HG02571 (cell line): ENCODE data around the gene CNTNAP2.

Source experiments
- ATAC-seq: cut with Tn5 transposase; IDR thresholded peaks from one replicate; pipeline ENCODE4 v1.9.1; 2021; ENCODE audit warnings: mild to moderate bottlenecking, moderate library complexity; ENCODE audit not compliant: unreplicated experiment

The CNTNAP2 gene

DNA sequence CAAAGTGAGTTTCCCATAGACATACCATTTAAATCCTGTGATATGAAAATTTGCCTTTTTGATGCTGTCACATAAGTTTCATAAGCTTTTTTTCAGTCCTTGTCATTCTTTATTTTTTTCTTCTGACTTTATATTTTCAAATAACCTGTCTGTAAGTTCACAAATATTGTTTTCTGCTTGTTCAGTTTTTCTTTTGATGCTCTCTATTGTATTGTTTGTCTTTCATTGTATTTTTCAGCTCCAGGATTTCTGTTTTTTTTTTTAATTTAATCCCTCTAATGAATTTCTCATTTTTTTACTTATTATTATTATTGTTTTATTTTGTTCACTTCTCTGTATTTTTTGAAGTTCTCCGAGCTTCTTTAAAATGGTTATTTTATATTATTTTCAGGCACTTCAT is 623.4 kb downstream of the CNTNAP2 start:
- no peak for ATAC-seq

DNA sequence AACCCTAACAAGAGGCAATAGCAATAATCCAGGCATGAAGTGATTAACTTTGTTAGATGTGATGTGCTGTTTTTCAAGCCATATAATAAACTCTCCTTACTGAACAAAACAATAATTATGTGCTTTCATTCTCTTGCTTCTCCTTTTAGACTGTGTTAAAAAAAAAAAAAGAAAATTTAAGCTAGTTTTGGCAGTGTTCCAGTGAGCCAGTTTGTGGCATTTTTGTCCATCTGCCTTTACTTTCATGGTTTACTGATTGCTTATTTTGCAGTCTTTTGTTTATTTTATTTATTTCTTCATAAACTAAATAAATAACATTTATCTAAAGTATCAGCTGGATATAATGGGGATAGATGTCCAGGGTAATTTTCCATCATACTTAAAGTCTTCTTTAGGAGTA is 625.3 kb downstream of the CNTNAP2 start:
- no peak for ATAC-seq

DNA sequence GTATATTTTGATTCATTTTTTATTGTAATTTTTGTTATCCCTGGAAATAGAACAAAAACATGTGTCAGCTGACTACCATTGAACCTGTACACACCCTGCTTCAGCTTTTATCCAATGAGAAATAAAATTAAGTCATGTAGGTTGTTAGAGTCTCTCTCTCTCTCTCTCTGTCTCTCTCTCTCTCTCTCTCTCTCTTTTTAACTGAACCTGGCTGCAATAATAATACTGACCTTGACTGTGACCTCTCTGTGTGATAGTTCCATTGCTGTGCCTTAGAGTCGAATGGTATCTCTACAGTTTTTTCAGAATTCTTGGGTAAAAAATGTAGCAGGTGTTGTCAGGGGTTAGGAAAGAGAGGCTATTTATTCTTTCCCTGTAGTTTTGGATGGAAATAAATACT is 637.8 kb downstream of the CNTNAP2 start:
- no peak for ATAC-seq

DNA sequence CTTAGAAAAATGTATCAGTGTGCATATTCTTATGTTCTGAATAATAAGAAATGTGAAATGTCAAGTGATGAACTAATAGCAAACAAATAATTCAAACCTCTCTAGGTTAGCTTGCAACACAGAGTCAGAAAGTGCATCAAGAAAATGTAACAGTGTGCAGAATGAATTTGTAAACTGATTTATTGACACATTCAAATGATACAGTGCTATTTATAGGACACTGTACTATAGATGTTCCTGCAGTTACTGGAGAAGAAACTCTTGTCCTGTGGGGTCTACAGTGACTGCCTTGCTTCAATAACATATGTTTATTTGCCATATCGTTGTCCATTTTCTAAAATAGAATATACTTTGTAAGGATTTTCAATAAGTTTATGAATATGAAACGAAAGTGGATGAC is 639.0 kb downstream of the CNTNAP2 start:
- no peak for ATAC-seq

DNA sequence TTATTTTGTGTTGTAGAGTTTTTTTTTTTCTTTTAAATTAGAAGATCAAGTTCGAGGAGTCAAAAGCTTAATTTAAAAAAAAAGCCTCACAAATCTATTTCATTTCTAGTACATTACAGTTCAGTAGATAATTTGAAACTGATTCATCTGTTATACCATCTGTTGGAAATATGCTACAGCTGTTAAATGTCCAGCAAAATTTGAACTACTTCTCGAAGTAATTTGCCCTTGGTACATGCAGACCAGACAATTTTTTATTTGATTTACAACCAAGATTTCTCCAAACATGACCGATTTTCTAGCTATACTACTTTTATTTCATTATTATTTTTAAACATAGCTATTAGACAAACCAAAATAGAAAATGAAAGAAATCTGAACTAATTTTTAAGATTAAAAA is 647.9 kb downstream of the CNTNAP2 start:
- ATAC-seq, result no peak

DNA sequence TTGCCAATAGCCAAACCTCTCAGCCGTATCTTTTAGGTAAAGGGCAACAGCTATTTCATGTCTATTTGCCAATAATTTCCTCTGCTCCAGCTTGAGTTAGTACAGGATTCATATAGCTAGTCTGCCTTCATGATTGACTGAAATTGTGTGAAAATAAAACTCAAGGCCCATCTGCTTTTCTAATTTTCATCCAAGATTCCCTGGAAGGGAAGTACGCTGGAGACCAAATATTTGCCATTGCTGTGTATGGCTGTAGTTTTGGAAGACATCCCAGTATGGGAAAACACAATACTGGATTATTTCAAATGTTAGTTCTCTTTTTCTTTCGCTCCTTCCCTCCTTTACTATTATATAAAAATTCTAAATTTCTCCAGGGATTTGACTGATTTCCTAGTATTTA is 652.4 kb downstream of the CNTNAP2 start:
- no peak for ATAC-seq

DNA sequence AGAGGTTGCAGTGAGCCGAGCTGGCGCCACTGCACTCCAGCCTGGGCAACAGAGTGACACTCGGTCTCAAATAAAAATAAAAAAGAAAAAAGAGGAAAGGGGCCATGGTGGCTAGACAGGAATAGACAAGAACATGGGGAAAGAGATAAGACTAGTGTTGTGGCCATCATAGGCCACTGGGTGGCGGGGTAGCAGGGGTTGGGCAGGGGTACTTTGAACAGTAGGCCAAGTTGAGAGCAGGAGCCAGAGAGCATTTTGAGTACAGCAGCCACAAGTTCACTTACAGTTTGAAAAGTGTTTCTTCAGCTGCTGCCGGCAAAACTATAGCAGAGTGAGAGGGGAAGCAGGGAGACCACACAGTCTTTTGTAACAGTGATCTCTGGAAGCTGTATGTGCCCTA is 656.0 kb downstream of the CNTNAP2 start:
- ATAC-seq, result no peak

DNA sequence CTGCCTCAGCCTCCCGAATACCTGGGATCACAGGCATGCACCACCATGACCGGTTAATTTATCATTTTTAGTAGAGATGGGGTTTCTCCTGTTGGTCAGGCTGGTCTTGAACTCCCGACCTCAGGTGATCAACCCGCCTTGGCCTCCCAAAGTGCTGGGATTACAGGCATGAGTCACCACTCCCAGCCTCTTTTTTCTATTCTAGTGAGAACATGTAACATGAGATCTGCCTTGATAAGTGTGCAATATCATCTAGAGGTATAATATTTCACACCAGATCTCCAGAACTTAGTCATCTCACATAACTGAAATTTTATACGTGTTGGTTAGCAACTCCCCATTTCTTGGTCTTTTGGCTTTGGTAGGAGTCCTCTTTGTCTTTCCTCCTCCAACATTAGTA is 656.9 kb downstream of the CNTNAP2 start:
- no peak for ATAC-seq

DNA sequence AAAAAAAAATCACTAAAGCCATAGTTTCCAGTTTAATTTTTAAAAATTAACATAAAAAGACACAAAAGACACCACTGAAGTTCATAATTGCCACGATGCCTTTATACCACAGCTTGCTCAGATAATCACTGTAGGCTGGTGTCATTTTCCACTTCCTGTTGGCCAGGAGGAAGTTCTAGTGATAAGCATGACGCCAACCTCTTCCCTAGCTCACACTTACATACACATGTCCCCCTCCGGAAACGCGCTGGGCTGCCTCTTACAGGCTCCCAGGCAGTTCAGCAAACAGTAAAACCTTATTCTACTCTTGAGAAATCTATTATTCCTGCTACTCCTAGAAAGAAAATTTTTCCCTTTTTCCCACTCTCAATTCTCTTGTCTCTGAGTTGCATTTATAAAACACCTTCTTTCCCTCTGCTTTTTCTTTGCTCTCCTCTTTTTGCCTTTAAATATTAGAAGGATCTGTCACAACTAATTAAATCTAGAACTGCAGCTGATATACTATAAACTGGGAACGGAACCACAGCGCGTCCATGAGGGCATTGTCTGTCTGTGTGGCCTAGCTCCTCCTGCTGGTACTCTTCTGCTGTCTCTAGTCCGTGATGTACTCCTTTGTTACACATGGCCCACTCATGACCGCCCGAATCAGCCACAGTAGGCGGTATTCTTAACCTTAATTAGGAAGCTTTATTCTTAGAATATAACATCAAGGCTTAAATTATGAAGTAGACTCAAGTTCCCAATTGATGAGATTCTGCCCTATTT is 664.9 kb downstream of the CNTNAP2 start:
- ATAC-seq, result no peak

DNA sequence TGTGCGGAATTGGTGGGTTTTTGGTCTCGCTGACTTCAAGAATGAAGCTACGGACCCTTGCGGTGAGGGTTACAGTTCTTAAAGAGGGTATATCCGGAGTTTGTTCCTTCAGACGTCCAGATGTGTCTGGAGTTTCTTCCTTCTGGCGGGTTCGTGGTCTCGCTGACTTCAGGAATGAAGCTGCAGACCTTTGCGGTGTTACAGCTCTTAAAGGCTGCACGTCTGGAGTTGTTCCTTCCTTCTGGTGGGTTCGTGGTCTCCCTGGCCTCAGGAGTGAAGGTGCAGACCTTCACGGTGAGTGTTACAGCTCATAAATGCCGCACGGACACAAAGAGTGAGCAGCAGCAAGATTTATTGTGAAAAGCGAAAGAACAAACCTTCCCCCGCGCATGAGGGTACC is 670.7 kb downstream of the CNTNAP2 start:
- ATAC-seq, result no peak

DNA sequence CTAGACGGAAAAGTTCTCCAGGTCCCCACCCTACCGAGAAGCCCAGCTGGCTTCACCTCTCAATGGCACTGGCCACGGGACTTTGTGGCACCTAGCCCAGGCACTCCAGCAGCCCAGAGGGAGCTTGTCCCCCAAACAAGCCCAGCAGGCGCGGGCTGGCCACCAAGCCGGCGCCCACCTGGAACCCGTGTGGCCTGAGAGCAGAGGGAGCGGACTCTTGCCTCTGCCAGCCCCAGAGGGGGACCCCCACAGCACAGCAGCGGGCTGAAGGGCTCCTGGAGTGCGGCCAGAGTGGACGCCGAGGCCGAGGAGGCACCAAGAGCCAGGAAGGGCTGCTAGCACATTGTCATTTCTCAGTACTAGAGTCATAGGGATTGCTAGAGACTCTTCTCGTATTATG is 671.4 kb downstream of the CNTNAP2 start:
- ATAC-seq, result no peak

DNA sequence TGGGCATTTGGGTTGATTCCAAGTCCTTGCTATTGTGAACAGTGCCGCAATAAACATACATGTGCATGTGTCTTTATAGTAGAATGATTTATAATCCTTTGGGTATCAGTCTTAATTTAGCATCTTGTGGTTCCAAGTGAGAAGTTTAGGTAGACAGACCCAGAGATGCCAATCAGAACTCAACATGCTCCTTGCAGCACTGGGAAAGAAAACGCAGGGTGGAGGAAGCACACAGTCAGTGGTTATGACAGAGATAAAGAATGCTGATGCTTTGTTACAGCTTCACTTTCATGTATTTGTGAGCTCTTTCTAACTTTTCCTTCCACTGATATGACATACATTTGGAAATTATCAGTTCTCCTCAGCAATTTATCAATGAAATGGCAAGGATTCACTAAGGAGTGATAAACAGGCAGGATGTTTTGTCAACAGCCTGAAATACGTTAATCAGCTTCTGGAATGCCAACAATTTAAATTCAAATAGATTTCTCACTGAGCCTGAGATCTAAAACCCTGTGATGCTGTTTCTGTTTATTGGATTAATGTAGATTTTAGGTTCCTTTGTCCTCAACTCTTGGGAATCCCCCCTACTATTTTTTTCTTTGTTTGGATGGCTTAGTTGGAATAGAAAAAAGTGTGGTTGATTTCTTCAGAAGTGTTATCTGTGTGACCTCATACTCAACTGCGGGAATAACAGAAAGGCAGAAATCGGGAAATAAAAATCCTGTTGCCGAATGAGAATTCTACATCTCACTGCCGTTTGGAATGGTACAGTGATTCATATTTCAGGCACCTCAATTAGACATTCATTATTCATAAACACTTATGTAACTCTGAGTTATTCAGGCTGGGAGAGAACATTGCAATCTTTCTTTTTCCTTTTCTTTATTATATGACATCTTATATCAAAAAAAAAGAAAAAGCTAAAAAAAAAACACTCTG is 675.0 kb downstream of the CNTNAP2 start:
- no peak for ATAC-seq

DNA sequence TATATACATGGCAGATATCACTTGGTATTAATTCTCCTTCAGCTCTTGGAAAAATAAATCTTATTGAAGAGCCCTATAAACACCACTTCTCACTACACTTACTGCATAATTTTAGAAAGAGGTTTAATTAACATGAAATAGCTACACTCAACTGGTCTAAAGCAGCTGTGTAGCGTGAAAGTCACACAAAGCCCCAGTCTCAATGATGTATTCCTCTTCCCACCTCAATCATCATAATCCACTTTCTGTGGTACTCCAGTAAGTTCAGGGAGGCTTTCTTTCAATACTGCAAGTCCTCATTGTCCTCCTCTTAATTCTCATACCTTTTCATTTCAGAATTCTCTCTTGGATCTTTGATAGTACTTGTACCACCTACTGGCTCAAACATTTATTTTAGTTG is 688.0 kb downstream of the CNTNAP2 start:
- no peak for ATAC-seq

DNA sequence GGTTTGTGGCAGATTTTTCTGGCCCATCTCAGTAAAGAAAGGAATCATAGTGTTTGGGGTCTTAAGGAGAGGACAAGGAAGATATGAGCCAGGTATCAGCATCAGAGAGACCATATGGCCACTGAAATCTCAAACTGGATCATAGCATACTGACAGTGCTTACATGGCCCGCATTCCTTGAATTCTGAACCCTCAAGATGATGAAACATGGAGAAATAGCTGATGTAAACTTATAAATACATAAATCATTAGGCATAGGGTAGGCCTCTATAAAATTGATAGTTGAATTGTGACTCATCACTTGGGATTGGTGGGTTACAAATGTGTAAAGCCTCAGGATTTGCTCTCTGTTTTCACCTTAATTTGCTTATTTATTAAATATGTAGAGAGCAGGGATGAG is 688.5 kb downstream of the CNTNAP2 start:
- ATAC-seq, result no peak

DNA sequence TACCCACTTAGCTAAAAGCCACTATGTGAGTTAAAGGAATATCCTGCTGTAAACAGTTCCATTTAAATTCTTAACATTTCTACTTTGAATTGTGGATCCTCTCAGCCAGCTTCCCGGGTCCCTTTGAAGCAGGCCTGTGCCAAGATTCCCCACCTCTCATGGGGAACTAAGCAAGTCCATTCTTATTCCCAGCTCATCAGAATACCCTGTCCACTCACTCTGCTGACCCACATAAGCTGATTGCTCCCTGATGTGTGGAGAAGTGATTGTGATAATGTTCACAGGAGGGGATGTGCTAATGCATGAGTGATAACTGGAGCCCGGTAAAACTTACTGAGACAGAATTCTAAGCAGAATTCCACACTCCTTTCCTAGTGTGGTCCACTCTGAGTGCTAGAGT is 709.7 kb downstream of the CNTNAP2 start:
- no peak for ATAC-seq

DNA sequence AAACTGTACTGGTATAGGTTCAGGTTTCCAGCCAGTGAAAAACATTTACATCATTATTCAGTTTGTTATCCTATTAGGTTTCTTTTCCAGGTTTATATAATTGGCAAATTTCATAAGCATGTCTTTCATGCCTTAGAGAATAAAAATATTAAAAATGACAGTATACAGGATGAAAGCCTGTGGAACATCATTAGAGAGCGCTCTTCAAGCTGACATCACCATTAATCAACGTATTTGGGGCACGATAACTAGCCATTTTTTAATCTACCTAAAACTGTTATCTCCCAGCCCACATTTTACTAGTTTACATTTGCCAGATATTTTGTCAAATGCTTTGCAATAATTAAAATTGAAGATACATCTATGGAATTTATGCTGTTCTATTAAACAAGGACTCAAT is 714.1 kb downstream of the CNTNAP2 start:
- no peak for ATAC-seq

DNA sequence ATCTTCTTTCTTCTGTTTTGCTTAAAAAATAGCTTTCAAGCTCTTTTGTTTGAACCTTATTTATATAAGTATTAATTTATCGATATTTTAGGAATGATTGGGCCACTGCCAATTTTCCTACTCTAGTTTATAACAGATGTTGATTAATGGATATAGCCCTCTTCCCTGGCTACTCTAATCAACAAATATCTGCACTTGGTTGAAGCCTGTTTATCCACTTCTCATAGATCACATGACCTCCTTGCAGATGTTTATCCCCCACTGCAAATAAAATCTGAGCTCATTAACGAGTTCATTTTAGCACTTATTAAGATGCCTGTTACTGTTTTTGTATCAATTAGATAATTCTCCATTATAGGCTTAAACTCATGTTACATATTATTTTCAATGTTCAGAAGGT is 715.3 kb downstream of the CNTNAP2 start:
- no peak for ATAC-seq

DNA sequence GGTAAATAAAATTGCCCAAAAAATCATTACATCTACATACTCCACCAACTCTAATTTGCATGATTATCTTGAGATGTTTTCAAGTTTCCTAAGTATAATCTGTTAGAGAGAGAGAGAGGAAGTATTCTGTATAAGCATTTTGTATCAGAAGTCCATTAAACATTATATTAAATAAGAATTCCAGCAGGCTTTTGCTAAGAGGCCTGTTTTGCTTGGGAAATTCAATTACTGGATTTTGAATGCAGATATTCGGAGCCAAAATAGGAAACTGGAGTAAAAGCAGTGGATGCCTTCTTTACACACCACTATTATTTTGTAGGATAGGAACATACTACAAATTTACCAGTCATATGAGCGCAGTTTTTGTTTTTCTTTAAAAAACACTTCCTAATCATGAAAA is 727.8 kb downstream of the CNTNAP2 start:
- no peak for ATAC-seq

DNA sequence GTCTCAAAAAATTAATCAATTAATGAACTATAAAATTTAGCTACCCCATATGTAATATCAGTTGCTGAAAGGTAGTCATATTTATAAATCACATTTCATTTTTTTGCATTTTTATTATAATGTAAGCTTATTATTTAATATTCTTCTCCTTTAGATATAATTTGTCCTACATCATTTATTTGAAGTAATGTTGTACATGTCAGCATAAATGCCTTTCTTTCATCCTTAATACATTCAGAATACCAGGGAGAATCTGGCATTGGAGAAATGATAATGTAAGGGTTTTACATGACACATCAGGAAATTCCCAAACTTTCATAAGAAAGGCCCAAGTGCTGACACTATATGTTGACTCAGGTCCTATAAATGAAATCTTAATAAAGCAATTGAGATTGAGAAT is 742.1 kb downstream of the CNTNAP2 start:
- ATAC-seq, result no peak

DNA sequence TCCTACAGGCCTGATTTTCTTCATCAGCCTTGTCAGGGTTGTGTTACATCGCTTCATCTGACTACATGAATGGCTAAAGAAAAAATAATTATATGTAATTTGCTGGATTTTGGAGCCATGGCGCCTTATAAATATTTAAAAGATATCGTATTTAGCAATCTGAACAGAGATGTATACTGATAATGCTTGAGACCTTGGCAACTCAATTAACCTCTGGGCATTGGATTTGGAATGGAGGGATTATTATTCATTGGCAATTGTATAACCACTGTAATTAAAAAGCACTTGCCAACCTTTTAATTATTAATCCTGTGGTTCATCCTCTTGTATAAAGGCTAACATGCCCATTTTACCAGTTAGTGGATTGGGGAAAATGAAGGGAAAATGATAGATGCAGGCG is 745.1 kb downstream of the CNTNAP2 start:
- no peak for ATAC-seq

DNA sequence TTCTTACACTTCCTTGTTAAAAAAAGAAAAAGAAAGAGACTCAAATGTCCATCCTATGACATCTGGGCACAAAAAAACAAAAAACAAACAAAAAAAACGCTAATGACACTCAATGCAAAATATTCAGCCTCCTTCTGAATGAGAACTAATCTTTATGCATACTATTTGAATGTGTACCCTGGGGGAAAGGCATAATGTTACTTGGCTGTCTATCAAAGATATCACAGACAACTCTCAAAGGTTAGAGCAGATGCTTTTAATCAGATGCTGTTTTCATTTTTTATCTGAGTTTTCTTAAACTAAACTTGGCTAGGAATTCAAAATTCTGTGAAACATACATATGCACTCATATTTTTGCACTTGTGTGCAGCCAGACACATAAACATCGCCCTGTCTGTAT is 745.8 kb downstream of the CNTNAP2 start:
- ATAC-seq, result no peak

DNA sequence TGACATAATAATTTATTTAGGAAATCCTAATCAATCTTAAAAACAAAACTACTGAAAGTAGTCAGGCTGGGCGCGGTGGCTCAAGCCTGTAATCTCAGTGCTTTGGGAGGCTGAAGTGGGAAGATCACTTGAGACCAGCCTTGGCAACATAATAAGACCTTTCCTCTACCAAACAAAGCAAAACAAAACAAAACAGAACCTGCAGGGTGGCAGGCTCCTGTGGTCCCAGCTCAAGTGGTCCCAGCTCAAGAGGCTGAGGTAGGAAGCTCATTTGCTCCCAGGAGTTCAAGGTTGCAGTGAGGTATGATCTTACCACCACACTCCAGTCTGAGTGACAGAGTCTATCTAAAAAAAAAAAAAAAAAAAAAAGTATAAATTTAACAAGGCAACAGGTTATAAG is 748.0 kb downstream of the CNTNAP2 start:
- ATAC-seq, result no peak
